ENCODE measurements around the gene SOX5.
"Not testable (repeated sequence)": the region's sequence is repeated elsewhere in the genome, so short reads cannot be mapped to it uniquely, and the experiment has no call there.

SOX5 gene

GRCh38 chr12:23827353-23827752, 122.1 kb downstream of the SOX5 start:
- DNase-seq = no peak

- not testable (repeated sequence) for DNase-seq
These were observed 124.3 kb downstream of the SOX5 start for GRCh38 chr12:23825124-23825523.

- no peak for DNase-seq
These were observed 125.1 kb downstream of the SOX5 start for GRCh38 chr12:23824358-23824757.

- DNase-seq = not testable (repeated sequence)
These were observed 126.6 kb downstream of the SOX5 start for GRCh38 chr12:23822883-23823282.

GRCh38 chr12:23817345-23817744, 132.1 kb downstream of the SOX5 start:
- DNase-seq = no peak

GRCh38 chr12:23816394-23816851, 133.0 kb downstream of the SOX5 start:
- DNase-seq = no peak

GRCh38 chr12:23815810-23816209, 133.7 kb downstream of the SOX5 start:
- no peak for DNase-seq

GRCh38 chr12:23813206-23813605, 136.3 kb downstream of the SOX5 start:
- no peak for DNase-seq

GRCh38 chr12:23810329-23810902, 139.1 kb downstream of the SOX5 start:
- DNase-seq = no peak

GRCh38 chr12:23803540-23803939, 145.9 kb downstream of the SOX5 start:
- DNase-seq = no peak

- no peak for DNase-seq
These were observed 154.0 kb downstream of the SOX5 start for GRCh38 chr12:23795494-23795893.

GRCh38 chr12:23781118-23781517, 168.4 kb downstream of the SOX5 start:
- no peak for DNase-seq

GRCh38 chr12:23775208-23775607, 174.3 kb downstream of the SOX5 start:
- no peak for DNase-seq

- DNase-seq = no peak
These were observed 178.1 kb downstream of the SOX5 start for GRCh38 chr12:23771240-23771949.

- DNase-seq = no peak
These were observed 179.1 kb downstream of the SOX5 start for GRCh38 chr12:23770202-23770938.

- DNase-seq = no peak
These were observed 181.6 kb downstream of the SOX5 start for GRCh38 chr12:23767834-23768233.

GRCh38 chr12:23763724-23764123, 185.7 kb downstream of the SOX5 start:
- DNase-seq = no peak

GRCh38 chr12:23760495-23760894, 189.0 kb downstream of the SOX5 start:
- DNase-seq = no peak

- no peak for DNase-seq
These were observed 190.9 kb downstream of the SOX5 start for GRCh38 chr12:23758608-23759007.

GRCh38 chr12:23757541-23757962, 191.9 kb downstream of the SOX5 start:
- DNase-seq = no peak

- DNase-seq = no peak
These were observed 193.1 kb downstream of the SOX5 start for GRCh38 chr12:23756416-23756815.

GRCh38 chr12:23753628-23754365, 195.7 kb downstream of the SOX5 start:
- no peak for DNase-seq

- DNase-seq = no peak
These were observed 197.2 kb downstream of the SOX5 start for GRCh38 chr12:23752245-23752644.
